Activated B cell treated with CpG ODN at 0.5 μM for 24 hours (primary cell): Measurements from ENCODE around the gene SLC13A2. TPM values are rescaled to one million over a fixed set of nuclear protein-coding genes. Genes with fewer than 3 reads are reported as not detected.

ENCODE experiments used
- ATAC-seq: fragments of 200-7000 bp; cut with Tn5 transposase; one replicate; pipeline ENCODE4 v1.10.0; 2021; ENCODE audit warnings: low read depth, mild to moderate bottlenecking, moderate library complexity
- CTCF ChIA-PET: fragments of 350-600 bp; sonication (Branson Sonifier 250); formaldehyde crosslinking; loops from one replicate; lab custom pipeline; 2021; ENCODE audit warnings: antibody characterized with exemption; lab: Charles Lee
- POLR2A ChIA-PET: fragments of 350-600 bp; sonication (Branson Sonifier 250); formaldehyde crosslinking; loops from one replicate; lab custom pipeline; 2021; ENCODE audit warnings: antibody characterized with exemption; lab: Charles Lee
- DNase-seq: peaks from one replicate; pipeline ENCODE4 v3.0.0; 2022
- H3K27ac Mint-ChIP-seq: one replicate; pipeline ENCODE4 v1.8.0; 2020; ENCODE audit warnings: mixed read lengths
- H3K27me3 Mint-ChIP-seq: one replicate; pipeline ENCODE4 v1.8.0; 2021; ENCODE audit warnings: mixed read lengths
- H3K36me3 Mint-ChIP-seq: one replicate; pipeline ENCODE4 v1.8.0; 2021; ENCODE audit warnings: low read depth, mixed read lengths
- H3K4me1 Mint-ChIP-seq: one replicate; pipeline ENCODE4 v1.8.0; 2021; ENCODE audit warnings: mixed read lengths
- H3K4me3 Mint-ChIP-seq: one replicate; pipeline ENCODE4 v1.8.0; 2020; ENCODE audit warnings: mild to moderate bottlenecking, mixed read lengths
- H3K9me3 Mint-ChIP-seq: one replicate; pipeline ENCODE4 v1.8.0; 2020; ENCODE audit warnings: mixed read lengths
- intact Hi-C: fragments of 100-400 bp; cut with micrococcal nuclease; formaldehyde crosslinking; loops from one replicate; pipeline ENCODE4 v1.15.1; 2024
- total RNA-seq: library from RNA; stranded (reverse); gene quantifications from 2 replicates; pipeline ENCODE4 v1.2.3, GENCODE V29; 2022
- TF ChIP-seq, protein P1 (sequence below): fragments of 200-600 bp; IDR thresholded peaks from one replicate; pipeline ENCODE4 v1.8.0; 2022; ENCODE audit warnings: antibody characterized with exemption, mild to moderate bottlenecking

The SLC13A2 gene
- total RNA-seq, 1 donor from 2014 or later, result not detected

DNA sequence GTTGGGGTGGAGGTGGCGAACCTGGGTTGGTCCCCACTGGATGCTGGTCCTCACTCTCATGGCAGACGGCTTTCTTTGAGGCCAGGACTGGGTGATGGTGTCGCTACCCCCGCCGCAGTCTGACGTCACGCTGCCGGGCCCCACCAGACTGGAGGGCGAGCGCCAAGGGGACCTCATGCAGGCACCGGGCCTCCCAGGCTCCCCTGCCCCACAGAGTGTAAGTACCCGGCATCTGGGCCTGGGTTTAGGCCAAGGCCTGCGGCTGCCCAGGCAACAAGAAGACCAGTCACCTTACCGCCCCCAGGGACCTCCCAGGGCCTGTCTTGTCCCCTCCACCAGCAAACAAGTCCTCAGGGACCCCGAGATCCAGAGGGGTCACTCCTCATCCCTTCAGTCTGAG, 50.4 kb downstream of the SLC13A2 start:
- intact Hi-C loops, result no loop called here
- Mint-ChIP-seq H3K27me3 (no peaks in the 10 kb centered on the region), H3K36me3 (no peaks in the 10 kb centered on the region), H3K27ac (no peak overlapping the region), H3K4me3 (no peak overlapping the region), H3K9me3 (no peaks in the 10 kb centered on the region), H3K4me1 (peaks cover 2% of the 10 kb centered on the region)
- POLR2A ChIA-PET, result no interaction called here
- TF ChIP-seq, protein P1, sequence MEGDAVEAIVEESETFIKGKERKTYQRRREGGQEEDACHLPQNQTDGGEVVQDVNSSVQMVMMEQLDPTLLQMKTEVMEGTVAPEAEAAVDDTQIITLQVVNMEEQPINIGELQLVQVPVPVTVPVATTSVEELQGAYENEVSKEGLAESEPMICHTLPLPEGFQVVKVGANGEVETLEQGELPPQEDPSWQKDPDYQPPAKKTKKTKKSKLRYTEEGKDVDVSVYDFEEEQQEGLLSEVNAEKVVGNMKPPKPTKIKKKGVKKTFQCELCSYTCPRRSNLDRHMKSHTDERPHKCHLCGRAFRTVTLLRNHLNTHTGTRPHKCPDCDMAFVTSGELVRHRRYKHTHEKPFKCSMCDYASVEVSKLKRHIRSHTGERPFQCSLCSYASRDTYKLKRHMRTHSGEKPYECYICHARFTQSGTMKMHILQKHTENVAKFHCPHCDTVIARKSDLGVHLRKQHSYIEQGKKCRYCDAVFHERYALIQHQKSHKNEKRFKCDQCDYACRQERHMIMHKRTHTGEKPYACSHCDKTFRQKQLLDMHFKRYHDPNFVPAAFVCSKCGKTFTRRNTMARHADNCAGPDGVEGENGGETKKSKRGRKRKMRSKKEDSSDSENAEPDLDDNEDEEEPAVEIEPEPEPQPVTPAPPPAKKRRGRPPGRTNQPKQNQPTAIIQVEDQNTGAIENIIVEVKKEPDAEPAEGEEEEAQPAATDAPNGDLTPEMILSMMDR, result no peak
- DNase-seq (no peak), ATAC-seq (no peak)
- CTCF ChIA-PET, result no interaction called here

DNA sequence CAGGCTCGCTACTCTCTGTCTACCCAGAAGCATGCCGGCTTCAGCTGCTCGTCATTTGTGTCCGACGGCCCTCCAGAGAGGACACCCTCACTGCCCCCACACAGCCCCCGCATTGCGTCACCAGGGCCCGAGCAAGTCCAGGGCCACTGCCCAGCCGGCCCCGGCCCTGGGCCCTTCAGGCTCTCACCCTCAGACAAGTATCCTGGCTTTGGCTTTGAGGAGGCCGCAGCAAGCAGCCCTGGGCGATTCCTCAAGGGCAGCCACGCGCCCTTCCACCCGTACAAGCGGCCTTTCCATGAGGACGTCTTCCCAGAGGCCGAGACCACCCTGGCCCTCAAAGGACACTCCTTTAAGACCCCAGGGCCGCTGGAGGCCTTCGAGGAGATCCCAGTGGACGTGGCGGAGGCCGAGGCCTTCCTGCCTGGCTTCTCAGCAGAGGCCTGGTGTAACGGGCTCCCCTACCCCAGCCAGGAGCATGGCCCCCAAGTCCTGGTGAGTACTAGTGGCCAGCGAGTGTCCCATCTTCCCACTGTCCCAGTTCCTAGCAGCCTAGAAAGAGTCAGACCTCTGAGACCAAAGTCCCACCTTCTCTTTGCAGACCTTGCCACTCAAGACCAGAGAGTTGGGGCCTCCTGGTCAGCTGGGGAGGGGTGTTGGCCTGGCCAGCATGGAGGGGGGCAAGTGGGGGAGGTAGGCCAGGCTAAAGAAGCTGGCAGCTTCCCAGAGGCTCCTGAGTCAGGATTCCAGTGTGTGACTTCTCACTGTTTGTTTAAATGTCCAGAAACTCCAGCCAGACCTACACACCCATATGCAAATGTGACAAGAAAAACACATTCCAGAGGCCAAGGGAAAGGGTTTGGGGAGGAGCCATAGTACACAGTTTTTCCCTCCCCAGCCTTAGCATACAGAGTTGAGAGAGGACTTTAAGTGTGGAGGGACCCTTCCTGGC, 51.3 kb downstream of the SLC13A2 start:
- DNase-seq (no peak), ATAC-seq (no peak)
- H3K27me3 Mint-ChIP-seq, result no peaks in the 10 kb centered on the region
- H3K4me3 Mint-ChIP-seq, result no peak overlapping the region
- TF ChIP-seq, protein P1, result no peak
- CTCF ChIA-PET, result no interaction called here
- H3K4me1 Mint-ChIP-seq, result no peaks in the 10 kb centered on the region
- intact Hi-C loops, result no loop called here
- H3K36me3 Mint-ChIP-seq, result no peaks in the 10 kb centered on the region
- POLR2A ChIA-PET, result no interaction called here
- no peak overlapping the region for H3K27ac Mint-ChIP-seq
- no peaks in the 10 kb centered on the region for H3K9me3 Mint-ChIP-seq

DNA sequence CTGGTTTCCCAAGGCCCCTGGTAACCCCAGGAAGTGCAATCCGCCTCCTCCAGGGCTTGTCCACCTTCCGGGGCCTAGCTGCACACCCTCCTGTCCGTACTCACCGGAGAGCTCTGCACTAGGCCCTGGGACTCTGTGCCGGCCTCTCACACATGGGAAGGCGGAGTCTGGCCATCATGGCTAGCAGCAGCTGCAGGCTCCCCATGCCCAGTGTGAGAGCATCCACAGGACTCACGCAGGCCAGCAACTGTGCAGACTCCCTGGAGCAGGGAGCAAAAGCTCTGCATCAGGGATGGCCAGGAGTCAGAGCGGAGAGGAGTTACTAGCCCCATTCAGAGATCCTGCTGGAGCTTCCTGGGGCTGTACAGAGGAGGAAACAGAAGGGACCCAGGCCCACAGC, 52.9 kb downstream of the SLC13A2 start:
- no peak overlapping the region for H3K4me3 Mint-ChIP-seq
- no peak for ATAC-seq
- H3K36me3 Mint-ChIP-seq, result no peaks in the 10 kb centered on the region
- TF ChIP-seq, protein P1, result no peak
- H3K27ac Mint-ChIP-seq, result no peak overlapping the region
- no peaks in the 10 kb centered on the region for H3K4me1 Mint-ChIP-seq
- no peak for DNase-seq
- no peaks in the 10 kb centered on the region for H3K9me3 Mint-ChIP-seq
- intact Hi-C loops, result no loop called here
- H3K27me3 Mint-ChIP-seq, result no peaks in the 10 kb centered on the region
- POLR2A ChIA-PET, result no interaction called here
- CTCF ChIA-PET, result no interaction called here

DNA sequence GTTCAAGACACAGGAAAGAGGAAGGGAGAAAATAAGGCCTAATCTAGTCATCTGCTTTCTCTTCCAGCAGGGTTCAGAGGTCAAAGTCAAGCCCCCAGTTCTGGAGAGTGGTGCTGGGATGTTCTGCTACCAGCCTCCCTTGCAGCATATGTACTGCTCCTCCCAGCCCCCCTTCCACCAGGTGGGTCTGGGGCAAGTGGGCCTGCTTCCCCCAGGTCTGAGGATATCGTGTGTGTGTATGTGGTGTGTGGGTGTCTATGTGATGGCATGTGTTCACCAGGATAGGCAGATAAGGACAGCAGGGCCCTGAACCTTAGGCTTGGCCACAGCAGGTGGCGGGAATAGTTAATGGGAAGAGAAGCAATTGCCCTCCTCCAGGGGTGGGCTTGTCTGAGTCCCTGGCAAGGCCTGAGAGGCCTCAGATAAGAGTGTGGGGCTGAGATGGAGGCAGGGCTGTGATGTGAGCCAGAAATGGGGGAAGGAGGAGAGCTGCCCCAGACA, 53.8 kb downstream of the SLC13A2 start:
- H3K27ac Mint-ChIP-seq, result no peak overlapping the region
- ATAC-seq (no peak), DNase-seq (no peak)
- intact Hi-C loops, result no loop called here
- ChIA-PET POLR2A (no interaction called here), CTCF (no interaction called here)
- no peak overlapping the region for H3K4me3 Mint-ChIP-seq
- H3K36me3 Mint-ChIP-seq, result no peaks in the 10 kb centered on the region
- H3K9me3 Mint-ChIP-seq, result no peaks in the 10 kb centered on the region
- H3K4me1 Mint-ChIP-seq, result no peaks in the 10 kb centered on the region
- TF ChIP-seq, protein P1, result no peak
- no peaks in the 10 kb centered on the region for H3K27me3 Mint-ChIP-seq

DNA sequence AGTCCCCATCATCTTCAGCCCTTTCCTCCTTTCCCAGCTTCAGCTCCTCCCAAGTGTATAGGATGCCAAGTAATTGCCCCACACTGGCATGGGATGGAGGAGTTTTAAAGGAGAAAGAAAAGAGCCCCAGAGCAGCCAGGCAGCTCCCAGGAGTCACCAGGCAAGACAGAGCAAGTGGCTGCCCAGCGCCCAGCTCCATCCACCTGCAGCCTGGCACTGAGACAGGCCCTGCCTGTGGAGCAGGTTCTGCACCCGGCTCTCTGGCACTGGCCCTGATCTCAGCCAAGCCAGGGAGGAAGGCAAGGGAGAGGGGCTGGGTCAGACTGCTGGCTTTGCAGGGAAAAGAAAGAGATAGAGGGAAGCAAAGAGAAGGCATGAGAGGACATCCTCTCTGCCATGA, 54.4 kb downstream of the SLC13A2 start:
- Mint-ChIP-seq H3K9me3 (no peaks in the 10 kb centered on the region), H3K36me3 (no peaks in the 10 kb centered on the region), H3K27me3 (no peaks in the 10 kb centered on the region), H3K27ac (no peak overlapping the region), H3K4me3 (no peak overlapping the region), H3K4me1 (no peaks in the 10 kb centered on the region)
- DNase-seq (no peak), ATAC-seq (no peak)
- ChIA-PET CTCF (no interaction called here), POLR2A (no interaction called here)
- TF ChIP-seq, protein P1, result no peak
- intact Hi-C loops, result no loop called here
